CD4-positive, CD25-positive, alpha-beta regulatory T cell (primary cell): ENCODE data around the gene MED14. TPM values are rescaled to one million over a fixed set of nuclear protein-coding genes. Genes with fewer than 3 reads are reported as not detected.
A peak's percentile ranks its signal among the peaks of the same experiment; 100 is the strongest.

ENCODE experiments used
- ATAC-seq, 2 donors: fragments of 150-1000 bp; cut with Tn5 transposase; one replicate each; pipeline ENCODE4 v1.10.0; 2021; ENCODE audit warnings: low read depth in 2 of 2, moderate number of reproducible peaks in 2 of 2, moderate library complexity in 1 of 2
- DNase-seq, 3 donors: peaks; one replicate each; pipeline versions ENCODE4 v3.0.0 to v3.0.0-alpha.2; 2012 to 2022; ENCODE audit warnings: mixed read lengths in 1 of 3
- H3K27ac ChIP-seq: one replicate; pipeline ENCODE4 v1.7.0; 2013; ENCODE audit warnings: mild to moderate bottlenecking, low read length; ENCODE audit not compliant: insufficient read depth, poor library complexity, severe bottlenecking
- H3K27me3 ChIP-seq: one replicate; pipeline ENCODE4 v1.7.0; 2013; ENCODE audit warnings: low read length; ENCODE audit not compliant: control insufficient read depth, insufficient read depth
- H3K36me3 ChIP-seq: one replicate; pipeline ENCODE4 v1.7.0; 2013; ENCODE audit warnings: mild to moderate bottlenecking, low read length, moderate library complexity; ENCODE audit not compliant: control insufficient read depth, insufficient read depth
- H3K4me1 ChIP-seq: 2 replicates; pipeline ENCODE4 v1.7.0; 2013; ENCODE audit warnings: mild to moderate bottlenecking, low read length; ENCODE audit not compliant: insufficient read depth, control insufficient read depth, poor library complexity, severe bottlenecking
- H3K4me3 ChIP-seq: one replicate; pipeline ENCODE4 v1.7.0; 2013; ENCODE audit warnings: low read depth, mild to moderate bottlenecking, low read length, moderate library complexity
- H3K9me3 ChIP-seq, 2 experiments: 1 replicate in 1 of 2; 2 replicates in 1 of 2; pipeline ENCODE4 v1.7.0; 2013; ENCODE audit warnings: low read length in 2 of 2, mild to moderate bottlenecking in 1 of 2, moderate library complexity in 1 of 2; ENCODE audit not compliant: control insufficient read depth in 2 of 2
- H3K27ac Mint-ChIP-seq, 3 donors: one replicate each; pipeline ENCODE4 v1.8.0; 2020 to 2022; ENCODE audit warnings: mild to moderate bottlenecking in 3 of 3, mixed read lengths in 3 of 3, moderate library complexity in 2 of 3
- H3K27me3 Mint-ChIP-seq: one replicate; pipeline ENCODE4 v1.8.0; 2022; ENCODE audit warnings: mild to moderate bottlenecking, mixed read lengths
- H3K36me3 Mint-ChIP-seq: one replicate; pipeline ENCODE4 v1.8.0; 2020; ENCODE audit warnings: mixed read lengths
- H3K4me1 Mint-ChIP-seq, 4 donors: one replicate each; pipeline ENCODE4 v1.8.0; 2020 to 2022; ENCODE audit warnings: mixed read lengths in 4 of 4, mild to moderate bottlenecking in 1 of 4
- H3K4me3 Mint-ChIP-seq, 4 donors: one replicate each; pipeline ENCODE4 v1.8.0; 2020 to 2022; ENCODE audit warnings: mild to moderate bottlenecking in 4 of 4, mixed read lengths in 4 of 4, moderate library complexity in 3 of 4
- H3K9me3 Mint-ChIP-seq, 7 donors: one replicate each; pipeline ENCODE4 v1.8.0; 2020 to 2022; ENCODE audit warnings: mixed read lengths in 7 of 7, mild to moderate bottlenecking in 3 of 7, moderate library complexity in 2 of 7
- polyA plus RNA-seq, 4 donors: library from polyadenylated mRNA; unstranded; fragments of 300-500 nt; fragmentation: Illumina TruSeq; gene quantifications; one replicate each; pipeline ENCODE4 v1.2.3, GENCODE V29; 2021
- total RNA-seq: library from RNA; stranded (reverse); gene quantifications from one replicate; pipeline ENCODE4 v1.2.3, GENCODE V29; 2022

MED14 gene
- total and polyA plus RNA-seq, 5 donors from 2014 or later, result 3.1 to 44.2 (median 6.2) TPM

DNA sequence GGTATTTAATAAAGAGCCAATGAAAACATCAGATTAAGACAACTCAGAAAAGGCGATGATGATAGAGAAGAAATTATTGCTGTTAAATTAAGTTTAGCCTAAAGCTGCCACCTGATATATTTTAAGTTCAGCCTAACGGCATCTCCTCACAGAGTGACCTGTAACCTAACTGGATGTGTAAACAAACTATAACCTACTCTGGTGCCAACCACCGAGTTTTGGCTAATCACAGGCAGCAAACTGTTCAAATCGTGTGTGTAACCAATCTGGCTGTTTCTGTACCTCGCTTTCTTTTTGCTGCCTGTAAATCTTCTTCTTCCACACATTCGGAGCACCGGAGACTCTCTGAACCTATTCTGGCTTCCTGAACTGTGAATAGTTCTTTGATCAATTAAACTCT, 37.8 kb upstream of the MED14 start:
- Mint-ChIP-seq H3K4me3 (no peak overlapping the region), H3K27ac (no peak overlapping the region), H3K4me1 (no peaks in the 10 kb centered on the region), H3K27me3 (peaks cover 10% of the 10 kb centered on the region), H3K36me3 (no peaks in the 10 kb centered on the region), H3K9me3 (peaks cover 0 to 2% (median 0%) of the 10 kb centered on the region in 7 donors)
- Histone ChIP-seq H3K4me1 (no peaks in the 10 kb centered on the region), H3K27me3 (no peaks in the 10 kb centered on the region), H3K36me3 (no peaks in the 10 kb centered on the region), H3K27ac (no peak overlapping the region), H3K4me3 (no peak overlapping the region), H3K9me3 (no peaks in the 10 kb centered on the region)
- ATAC-seq (no peak), DNase-seq (no peak)

DNA sequence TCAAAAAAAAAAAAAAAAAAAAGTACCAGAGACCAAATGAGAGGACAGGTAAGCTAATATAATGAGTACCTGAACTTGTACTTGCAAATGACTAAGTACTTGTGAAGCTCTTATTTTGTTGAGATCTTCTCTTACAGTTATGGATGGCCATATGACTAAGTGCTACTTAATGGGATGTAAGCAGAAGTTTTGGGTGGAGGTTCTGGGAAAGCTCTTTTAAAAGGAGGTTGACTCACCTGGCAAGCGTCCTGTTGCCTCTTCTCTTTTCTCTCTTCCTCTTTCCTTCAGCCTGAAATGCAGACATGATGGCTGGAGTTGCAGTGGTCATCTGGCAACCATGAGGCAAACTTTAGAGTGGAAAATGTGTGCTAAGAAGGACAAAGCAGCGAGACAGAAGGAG, 36.9 kb upstream of the MED14 start:
- Mint-ChIP-seq H3K27ac (no peak overlapping the region), H3K4me1 (no peaks in the 10 kb centered on the region), H3K27me3 (peaks cover 10% of the 10 kb centered on the region), H3K9me3 (peaks cover 0 to 2% (median 0%) of the 10 kb centered on the region in 7 donors), H3K36me3 (no peaks in the 10 kb centered on the region), H3K4me3 (no peak overlapping the region)
- no peak for DNase-seq
- H3K27ac ChIP-seq, result no peak overlapping the region
- H3K27me3 ChIP-seq, result no peaks in the 10 kb centered on the region
- H3K36me3 ChIP-seq, result no peaks in the 10 kb centered on the region
- no peaks in the 10 kb centered on the region for H3K9me3 ChIP-seq
- no peak for ATAC-seq
- H3K4me1 ChIP-seq, result no peaks in the 10 kb centered on the region
- H3K4me3 ChIP-seq, result no peak overlapping the region

DNA sequence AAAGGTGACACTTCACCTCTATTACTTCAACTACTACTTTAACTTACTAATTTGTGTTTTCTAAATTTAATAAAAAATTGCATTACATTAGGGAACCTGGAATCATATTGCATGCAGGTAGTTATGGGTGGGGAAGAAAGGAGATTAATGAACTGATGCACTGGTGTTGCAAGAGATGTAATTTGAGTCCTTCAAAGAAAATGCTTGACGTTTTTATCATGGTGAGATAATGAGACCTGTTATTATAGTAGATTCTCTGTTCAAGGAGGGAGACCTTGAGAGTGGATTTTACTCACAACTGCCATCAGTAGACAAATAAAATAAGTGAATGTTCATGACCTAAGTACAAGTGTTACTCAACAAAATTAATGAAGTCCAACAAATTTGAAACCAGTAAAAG, 26.4 kb upstream of the MED14 start:
- Histone ChIP-seq H3K4me1 (no peaks in the 10 kb centered on the region), H3K9me3 (no peaks in the 10 kb centered on the region), H3K27me3 (no peaks in the 10 kb centered on the region), H3K36me3 (no peaks in the 10 kb centered on the region), H3K4me3 (no peak overlapping the region), H3K27ac (no peak overlapping the region)
- Mint-ChIP-seq H3K4me1 (peaks cover 0 to 6% (median 0%) of the 10 kb centered on the region in 4 donors), H3K27me3 (peaks cover 12% of the 10 kb centered on the region), H3K27ac (no peak overlapping the region), H3K36me3 (no peaks in the 10 kb centered on the region), H3K9me3 (no peaks in the 10 kb centered on the region), H3K4me3 (no peak overlapping the region)
- ATAC-seq (no peak), DNase-seq (no peak)

DNA sequence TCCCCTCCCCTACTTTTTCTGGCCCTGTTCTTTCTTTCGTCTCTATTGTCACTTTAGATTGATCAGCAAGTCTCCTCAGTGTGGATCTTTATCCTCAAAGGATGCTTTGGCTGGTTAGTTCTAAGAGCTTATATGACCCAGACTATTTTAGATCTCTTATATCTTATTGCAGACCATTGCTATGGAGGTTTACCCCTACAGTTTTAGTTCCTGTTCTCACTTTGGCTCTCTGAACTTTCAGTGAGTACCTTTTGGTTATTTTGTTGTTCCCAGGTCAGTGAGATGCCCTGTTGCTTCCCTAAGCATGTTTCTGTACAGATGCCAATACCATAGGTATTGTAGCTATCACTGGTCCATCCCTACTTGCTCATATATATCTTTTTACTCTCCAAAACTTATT, 24.0 kb upstream of the MED14 start:
- Mint-ChIP-seq H3K27me3 (peaks cover 9% of the 10 kb centered on the region), H3K36me3 (no peaks in the 10 kb centered on the region), H3K9me3 (no peaks in the 10 kb centered on the region), H3K27ac (no peak overlapping the region), H3K4me3 (no peak overlapping the region), H3K4me1 (peaks cover 0 to 6% (median 0%) of the 10 kb centered on the region in 4 donors)
- ATAC-seq (no peak), DNase-seq (no peak)
- no peaks in the 10 kb centered on the region for H3K9me3 ChIP-seq
- no peaks in the 10 kb centered on the region for H3K36me3 ChIP-seq
- H3K4me3 ChIP-seq, result no peak overlapping the region
- no peak overlapping the region for H3K27ac ChIP-seq
- no peaks in the 10 kb centered on the region for H3K4me1 ChIP-seq
- no peaks in the 10 kb centered on the region for H3K27me3 ChIP-seq

DNA sequence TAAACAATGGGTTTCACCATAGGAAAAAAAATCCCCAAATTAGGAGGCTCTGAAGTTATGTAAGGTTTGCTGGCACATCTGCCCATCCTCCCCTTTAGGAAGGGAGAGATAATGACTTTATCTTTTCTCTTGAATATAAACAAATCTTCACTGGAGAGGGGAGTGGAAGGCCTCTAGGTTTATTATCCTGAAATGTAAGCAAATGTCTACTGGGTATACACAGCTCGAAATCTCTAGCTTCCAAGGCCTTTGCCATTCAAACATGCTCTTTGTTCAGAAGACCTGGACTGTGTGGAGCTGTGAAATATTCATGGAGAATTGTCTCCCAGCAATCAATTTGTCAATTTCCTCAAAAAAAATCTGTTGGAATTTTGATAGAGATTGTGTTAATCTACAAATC, 21.7 kb upstream of the MED14 start:
- Mint-ChIP-seq H3K27me3 (peaks cover 9% of the 10 kb centered on the region), H3K4me3 (no peak overlapping the region), H3K36me3 (no peaks in the 10 kb centered on the region), H3K9me3 (peaks cover 0 to 8% (median 0%) of the 10 kb centered on the region in 7 donors), H3K4me1 (peaks cover 0 to 6% (median 0%) of the 10 kb centered on the region in 4 donors), H3K27ac (no peak overlapping the region)
- H3K27ac ChIP-seq, result no peak overlapping the region
- H3K9me3 ChIP-seq, result no peaks in the 10 kb centered on the region
- H3K4me1 ChIP-seq, result no peaks in the 10 kb centered on the region
- H3K27me3 ChIP-seq, result no peaks in the 10 kb centered on the region
- no peak overlapping the region for H3K4me3 ChIP-seq
- DNase-seq (no peak), ATAC-seq (no peak)
- no peaks in the 10 kb centered on the region for H3K36me3 ChIP-seq

DNA sequence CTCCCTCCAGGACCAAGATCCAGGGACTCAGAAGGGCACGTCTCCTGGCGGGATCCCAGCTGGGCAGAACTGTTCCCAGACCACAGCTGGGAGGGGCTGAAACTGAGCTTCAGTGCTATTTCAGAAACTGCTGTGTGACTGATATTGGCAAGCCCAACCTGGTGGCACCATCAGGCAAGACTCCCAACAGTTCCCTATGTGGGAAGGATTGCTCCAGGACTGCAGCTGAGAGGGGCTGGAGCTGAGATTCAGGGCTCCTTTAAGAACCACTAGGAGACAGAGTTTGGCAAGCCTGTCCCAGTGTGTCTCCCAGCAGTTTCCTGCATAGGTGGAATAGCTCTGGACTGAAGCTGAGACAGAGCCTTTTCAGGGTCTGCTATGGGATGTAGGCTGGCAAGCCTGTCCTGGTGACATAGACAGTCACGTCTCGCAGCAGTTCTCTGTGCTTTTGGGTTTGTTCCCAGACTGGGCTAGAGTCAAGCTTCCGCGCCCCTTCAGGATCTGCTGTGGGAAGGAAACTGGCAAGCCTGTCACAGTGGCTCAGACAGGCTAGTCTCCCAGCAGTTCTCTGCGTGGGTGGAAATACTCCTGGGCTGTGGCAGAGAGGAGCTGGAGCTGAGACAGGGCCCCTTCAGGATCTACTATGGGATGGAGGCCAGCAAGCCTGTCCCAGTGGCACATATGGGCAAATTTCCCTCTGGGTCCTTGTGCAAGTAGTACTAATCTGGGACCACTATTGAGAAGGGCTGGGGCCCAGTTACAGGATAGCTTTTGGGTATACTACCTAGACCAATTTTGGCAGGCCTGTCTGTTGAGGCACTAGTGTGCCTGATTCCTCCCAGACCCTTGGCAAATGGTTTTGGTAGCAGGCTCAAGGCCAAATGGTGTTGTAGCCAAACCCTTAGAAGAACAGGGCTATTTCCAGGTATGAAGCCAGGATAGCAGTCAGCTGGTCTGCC, 20.2 kb upstream of the MED14 start:
- no peaks in the 10 kb centered on the region for H3K4me1 ChIP-seq
- ATAC-seq, result no peak
- peaks cover 4% of the 10 kb centered on the region for H3K27me3 Mint-ChIP-seq
- H3K27ac ChIP-seq, result no peak overlapping the region
- no peak for DNase-seq
- no peaks in the 10 kb centered on the region for H3K36me3 ChIP-seq
- no peaks in the 10 kb centered on the region for H3K36me3 Mint-ChIP-seq
- H3K4me3 ChIP-seq, result no peak overlapping the region
- peaks cover 0 to 6% (median 0%) of the 10 kb centered on the region in 4 donors for H3K4me1 Mint-ChIP-seq
- H3K27ac Mint-ChIP-seq, result no peak overlapping the region
- no peaks in the 10 kb centered on the region for H3K27me3 ChIP-seq
- peaks cover 0 to 8% (median 0%) of the 10 kb centered on the region in 7 donors for H3K9me3 Mint-ChIP-seq
- H3K9me3 ChIP-seq, result no peaks in the 10 kb centered on the region
- H3K4me3 Mint-ChIP-seq, result no peak overlapping the region

DNA sequence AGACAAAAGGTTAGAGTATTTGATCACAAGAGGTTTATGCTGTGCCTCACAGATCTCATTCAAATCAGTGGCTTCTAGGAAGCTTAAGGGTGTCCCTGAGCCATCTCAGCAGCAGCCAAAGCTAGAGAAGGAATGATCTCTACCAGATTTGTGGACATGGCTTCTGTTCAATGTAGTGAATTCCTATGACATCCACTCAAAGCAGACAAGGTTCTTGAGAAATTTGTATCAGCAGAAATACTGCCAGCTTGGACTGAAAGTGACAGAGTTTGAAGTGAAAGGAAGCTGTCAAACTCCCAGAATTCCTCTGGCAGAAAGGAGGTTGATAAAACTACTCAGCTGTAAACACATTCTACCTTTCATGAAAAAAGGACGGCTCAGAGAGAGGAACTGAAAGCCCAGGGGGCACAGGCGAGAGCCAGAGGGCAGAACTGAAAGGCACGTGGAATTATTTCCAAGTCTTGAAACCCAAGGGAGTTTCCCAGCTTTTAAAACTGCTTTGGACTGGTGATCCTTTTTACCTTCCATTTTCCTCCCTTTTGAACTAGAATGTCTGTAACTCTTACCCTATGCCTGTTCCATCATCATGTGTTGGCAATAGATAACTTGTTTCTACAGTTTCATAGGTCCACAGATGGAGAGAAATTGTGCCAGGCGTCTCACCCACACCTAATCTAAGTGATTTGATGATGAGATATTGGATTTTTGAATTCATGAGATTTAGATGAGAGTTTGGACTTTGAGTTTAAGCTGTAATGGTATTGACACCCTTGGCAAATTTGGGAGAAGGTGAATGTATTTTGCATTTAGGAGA, 14.5 kb upstream of the MED14 start:
- no peaks in the 10 kb centered on the region for H3K9me3 ChIP-seq
- H3K27me3 ChIP-seq, result no peaks in the 10 kb centered on the region
- peaks cover 4% of the 10 kb centered on the region for H3K4me1 ChIP-seq
- H3K4me3 ChIP-seq, result no peak overlapping the region
- no peaks in the 10 kb centered on the region for H3K36me3 Mint-ChIP-seq
- ATAC-seq, result no peak
- H3K4me3 Mint-ChIP-seq, result no peak overlapping the region
- H3K36me3 ChIP-seq, result no peaks in the 10 kb centered on the region
- no peak overlapping the region for H3K27ac ChIP-seq
- H3K4me1 Mint-ChIP-seq, result peaks cover 0 to 7% (median 2%) of the 10 kb centered on the region in 4 donors
- no peak for DNase-seq
- peaks cover 0 to 8% (median 0%) of the 10 kb centered on the region in 7 donors for H3K9me3 Mint-ChIP-seq
- H3K27ac Mint-ChIP-seq, result peak overlapping the region in 1 of 3 donors; percentile 53
- H3K27me3 Mint-ChIP-seq, result no peaks in the 10 kb centered on the region
